HUES6 (cell line): Measurements from ENCODE around the gene AK4.

Experiments used
- H3K27ac ChIP-seq: 2 replicates; pipeline ENCODE4 v1.7.0; 2013; ENCODE audit warnings: low read depth, mild to moderate bottlenecking, low read length, inconsistent platforms
- H3K27me3 ChIP-seq: 2 replicates; pipeline ENCODE4 v1.6.1; 2013; ENCODE audit warnings: low read length; ENCODE audit not compliant: control insufficient read depth, insufficient read depth
- H3K36me3 ChIP-seq: 2 replicates; pipeline ENCODE4 v1.6.1; 2013; ENCODE audit warnings: low read length; ENCODE audit not compliant: control insufficient read depth, insufficient read depth
- H3K4me1 ChIP-seq: 2 replicates; pipeline ENCODE4 v1.6.1; 2013; ENCODE audit warnings: low read length; ENCODE audit not compliant: control insufficient read depth, insufficient read depth
- H3K4me3 ChIP-seq: 2 replicates; pipeline ENCODE4 v1.5.1; 2013; ENCODE audit warnings: low read depth, low read length
- H3K9ac ChIP-seq: one replicate; pipeline ENCODE4 v1.6.1; 2013; ENCODE audit warnings: mild to moderate bottlenecking, low read length
- H3K9me3 ChIP-seq: 2 replicates; pipeline ENCODE4 v1.6.1; 2013; ENCODE audit warnings: low read depth, low read length; ENCODE audit not compliant: control insufficient read depth, insufficient read depth

AK4 gene

GRCh38 chr1:65198096-65198495 is 50.1 kb downstream of the AK4 start:
- H3K4me1 ChIP-seq: no peaks in the 10 kb centered on the region
- H3K36me3 ChIP-seq: peaks cover 29% of the 10 kb centered on the region
- no peak overlapping the region for H3K4me3 ChIP-seq
- H3K9ac ChIP-seq: no peak overlapping the region
- no peaks in the 10 kb centered on the region for H3K9me3 ChIP-seq
- H3K27ac ChIP-seq: no peak overlapping the region
- H3K27me3 ChIP-seq: no peaks in the 10 kb centered on the region

- Histone ChIP-seq H3K27me3 (no peaks in the 10 kb centered on the region), H3K9me3 (no peaks in the 10 kb centered on the region), H3K4me1 (no peaks in the 10 kb centered on the region), H3K27ac (no peak overlapping the region), H3K36me3 (peaks cover 18% of the 10 kb centered on the region), H3K9ac (no peak overlapping the region), H3K4me3 (no peak overlapping the region)
These were observed 52.4 kb downstream of the AK4 start for GRCh38 chr1:65200411-65200810.

- no peak overlapping the region for H3K27ac ChIP-seq
- 0 out of 2 replicates have a peak, but pooled peaks cover 7% of the 10 kb centered on the region for H3K4me1 ChIP-seq
- no peaks in the 10 kb centered on the region for H3K36me3 ChIP-seq
- no peaks in the 10 kb centered on the region for H3K9me3 ChIP-seq
- H3K4me3 ChIP-seq: no peak overlapping the region
- H3K9ac ChIP-seq: no peak overlapping the region
- H3K27me3 ChIP-seq: no peaks in the 10 kb centered on the region
These were observed 58.8 kb downstream of the AK4 start for GRCh38 chr1:65206836-65207235.

GRCh38 chr1:65207317-65207716 is 59.3 kb downstream of the AK4 start:
- Histone ChIP-seq H3K4me1 (0 out of 2 replicates have a peak, but pooled peaks cover 7% of the 10 kb centered on the region), H3K27me3 (no peaks in the 10 kb centered on the region), H3K9me3 (no peaks in the 10 kb centered on the region), H3K4me3 (no peak overlapping the region), H3K36me3 (no peaks in the 10 kb centered on the region), H3K27ac (no peak overlapping the region), H3K9ac (no peak overlapping the region)

GRCh38 chr1:65208563-65208973 is 60.6 kb downstream of the AK4 start:
- Histone ChIP-seq H3K9ac (no peak overlapping the region), H3K27ac (no peak overlapping the region), H3K4me3 (no peak overlapping the region), H3K27me3 (no peaks in the 10 kb centered on the region), H3K4me1 (0 out of 2 replicates have a peak, but pooled peaks cover 7% of the 10 kb centered on the region), H3K36me3 (no peaks in the 10 kb centered on the region), H3K9me3 (no peaks in the 10 kb centered on the region)

GRCh38 chr1:65209005-65209885 is 61.2 kb downstream of the AK4 start:
- no peaks in the 10 kb centered on the region for H3K36me3 ChIP-seq
- 0 out of 2 replicates have a peak, but pooled peaks cover 7% of the 10 kb centered on the region for H3K4me1 ChIP-seq
- no peak overlapping the region for H3K4me3 ChIP-seq
- H3K9ac ChIP-seq: no peak overlapping the region
- no peak overlapping the region for H3K27ac ChIP-seq
- no peaks in the 10 kb centered on the region for H3K9me3 ChIP-seq
- no peaks in the 10 kb centered on the region for H3K27me3 ChIP-seq

GRCh38 chr1:65210325-65210724 is 62.3 kb downstream of the AK4 start:
- no peaks in the 10 kb centered on the region for H3K36me3 ChIP-seq
- H3K9ac ChIP-seq: no peak overlapping the region
- H3K4me3 ChIP-seq: no peak overlapping the region
- H3K9me3 ChIP-seq: no peaks in the 10 kb centered on the region
- H3K4me1 ChIP-seq: 0 out of 2 replicates have a peak, but pooled peaks cover 7% of the 10 kb centered on the region
- no peaks in the 10 kb centered on the region for H3K27me3 ChIP-seq
- no peak overlapping the region for H3K27ac ChIP-seq

- Histone ChIP-seq H3K4me1 (0 out of 2 replicates have a peak, but pooled peaks cover 7% of the 10 kb centered on the region), H3K36me3 (no peaks in the 10 kb centered on the region), H3K4me3 (no peak overlapping the region), H3K27ac (no peak overlapping the region), H3K27me3 (no peaks in the 10 kb centered on the region), H3K9ac (no peak overlapping the region), H3K9me3 (no peaks in the 10 kb centered on the region)
These were observed 63.3 kb downstream of the AK4 start for GRCh38 chr1:65211331-65211730.

- Histone ChIP-seq H3K9me3 (no peaks in the 10 kb centered on the region), H3K9ac (no peak overlapping the region), H3K4me1 (peaks cover 6% of the 10 kb centered on the region; the same call in 1 of the 2 replicates), H3K27me3 (no peaks in the 10 kb centered on the region), H3K27ac (no peak overlapping the region), H3K36me3 (no peaks in the 10 kb centered on the region), H3K4me3 (no peak overlapping the region)
These were observed 65.4 kb downstream of the AK4 start for GRCh38 chr1:65213271-65214023.

GRCh38 chr1:65214340-65215027 is 66.5 kb downstream of the AK4 start:
- H3K27ac ChIP-seq: no peak overlapping the region
- H3K27me3 ChIP-seq: no peaks in the 10 kb centered on the region
- peaks cover 4% of the 10 kb centered on the region; the same call in 1 of the 2 replicates for H3K36me3 ChIP-seq
- H3K9ac ChIP-seq: no peak overlapping the region
- H3K4me3 ChIP-seq: no peak overlapping the region
- H3K9me3 ChIP-seq: no peaks in the 10 kb centered on the region
- H3K4me1 ChIP-seq: peaks cover 6% of the 10 kb centered on the region; the same call in 1 of the 2 replicates
